HCT116 (cell line): ENCODE data around the gene LRRFIP2. TPM values are rescaled to one million over a fixed set of nuclear protein-coding genes. Genes with fewer than 3 reads are reported as not detected.

Experiments
- ATAC-seq: fragments of 200-7000 bp; cut with Tn5 transposase; 2 replicates; pipeline ENCODE4 v1.9.1; 2020; ENCODE audit warnings: mild to moderate bottlenecking, moderate library complexity
- BruUV-seq: library from RNA; stranded (reverse); fragments of 400-500 nt; replicated peaks from 2 replicates; lab custom pipeline; 2021; lab: Mats Ljungman, UMichigan
- CTCF ChIA-PET: fragments of 300-600 bp; sonication (Branson Sonifier 250); formaldehyde crosslinking; loops from one replicate; lab custom pipeline; 2021; ENCODE audit warnings: antibody characterized with exemption; lab: Charles Lee
- POLR2A ChIA-PET: fragments of 300-600, 350-600 bp; sonication (Branson Sonifier 250); formaldehyde crosslinking; loops from one replicate; lab custom pipeline; 2021; ENCODE audit warnings: antibody characterized with exemption; lab: Charles Lee
- RAD21 ChIA-PET, 2 experiments: fragments of 300-600 bp; sonication (Branson Sonifier 250); formaldehyde crosslinking; loops; one replicate each; lab custom pipeline; 2023; ENCODE audit warnings: low total read pairs in 2 of 2; ENCODE audit not compliant: uncharacterized antibody in 2 of 2, unreplicated experiment in 2 of 2, low non-redundant PET in 1 of 2; lab: Charles Lee
- DNase-seq: peaks from one replicate; pipeline ENCODE4 v3.0.0-alpha.2; 2010; ENCODE audit warnings: low read depth, low spot score
- H2AFZ ChIP-seq: fragments of 200-600 bp; shearing (Covaris generic), sonication (generic); 2 replicates; pipeline ENCODE4 v1.6.1; 2017; ENCODE audit warnings: low read depth, mixed run types, mixed read lengths, antibody characterized with exemption, low read length; ENCODE audit not compliant: poor library complexity, severe bottlenecking
- H3K27ac ChIP-seq: 2 replicates; pipeline ENCODE4 v1.5.1; 2012; ENCODE audit warnings: low read depth, low read length
- H3K27me3 ChIP-seq: fragments of 200-600 bp; sonication (generic); 2 replicates; pipeline ENCODE4 v1.6.1; 2016; ENCODE audit warnings: mixed run types, low read length, mixed read lengths; ENCODE audit not compliant: insufficient read depth
- H3K36me3 ChIP-seq, 2 experiments: fragments of 200-500 bp in 1 of 2; fragments of 200-600 bp in 1 of 2; sonication (Bioruptor generic) in 1 of 2; sonication (generic) in 1 of 2; 2 replicates each; pipeline versions ENCODE4 v1.5.1 to v1.6.1; 2014 to 2016; ENCODE audit warnings: low read length in 2 of 2, inconsistent platforms in 1 of 2, mixed read lengths in 1 of 2, mixed run types in 1 of 2; ENCODE audit not compliant: insufficient read depth in 2 of 2, control insufficient read depth in 1 of 2
- H3K4me1 ChIP-seq, 2 experiments: fragments of 200-600 bp in 1 of 2; sonication (generic) in 1 of 2; 2 replicates each; pipeline versions ENCODE4 v1.5.1 to v1.6.1; 2012 to 2017; ENCODE audit warnings: low read length in 2 of 2, inconsistent platforms in 1 of 2, mild to moderate bottlenecking in 1 of 2, mixed read lengths in 1 of 2, mixed run types in 1 of 2, moderate library complexity in 1 of 2; ENCODE audit not compliant: insufficient read depth in 2 of 2, control insufficient read depth in 1 of 2
- H3K4me2 ChIP-seq: fragments of 200-600 bp; sonication (generic); 2 replicates; pipeline ENCODE4 v1.6.1; 2017; ENCODE audit warnings: mixed run types, low read length, mixed read lengths
- H3K4me3 ChIP-seq, 2 experiments: fragments of 200-600 bp in 1 of 2; sonication (generic) in 1 of 2; replicated peaks in 1 of 2; 2 replicates each; pipeline ENCODE4 v1.5.1; 2011 to 2016; ENCODE audit warnings: low read length in 2 of 2, control low read depth in 1 of 2, low read depth in 1 of 2, mild to moderate bottlenecking in 1 of 2, mixed read lengths in 1 of 2, mixed run types in 1 of 2
- H3K79me2 ChIP-seq: fragments of 200-600 bp; sonication (generic); 2 replicates; pipeline ENCODE4 v1.6.1; 2017; ENCODE audit warnings: mild to moderate bottlenecking, mixed run types, low read length, moderate library complexity, mixed read lengths; ENCODE audit not compliant: insufficient read depth
- H3K9ac ChIP-seq: fragments of 200-600 bp; sonication (generic); 2 replicates; pipeline ENCODE4 v1.6.1; 2016; ENCODE audit warnings: low read length, mixed read lengths
- H3K9me2 ChIP-seq: fragments of 200-600 bp; sonication (generic), shearing (Covaris generic); 2 replicates; pipeline ENCODE4 v1.6.1; 2017; ENCODE audit warnings: mixed run types, mild to moderate bottlenecking, moderate library complexity; ENCODE audit not compliant: insufficient read depth
- H3K9me3 ChIP-seq, 2 experiments: fragments of 200-500 bp in 1 of 2; fragments of 200-600 bp in 1 of 2; sonication (Bioruptor generic) in 1 of 2; sonication (generic) in 1 of 2; 2 replicates each; pipeline ENCODE4 v1.6.1; 2014 to 2017; ENCODE audit warnings: low read length in 2 of 2, mixed read lengths in 2 of 2, inconsistent platforms in 1 of 2, low read depth in 1 of 2, mild to moderate bottlenecking in 1 of 2, mixed run types in 1 of 2, moderate library complexity in 1 of 2; ENCODE audit not compliant: control insufficient read depth in 1 of 2, insufficient read depth in 1 of 2
- H4K20me1 ChIP-seq: fragments of 200-600 bp; sonication (generic), shearing (Covaris generic); 2 replicates; pipeline ENCODE4 v1.6.1; 2017; ENCODE audit warnings: mixed run types, mild to moderate bottlenecking, moderate library complexity; ENCODE audit not compliant: insufficient read depth
- CBX3 ChIP-seq: IDR thresholded peaks from 2 replicates; pipeline ENCODE4 v1.6.1; 2012; ENCODE audit warnings: low read depth
- CEBPB ChIP-seq: IDR thresholded peaks from 2 replicates; pipeline ENCODE4 v1.6.1; 2012; ENCODE audit warnings: low read depth
- EZH2 ChIP-seq: fragments of 200-600 bp; sonication (generic); IDR thresholded peaks from 2 replicates; pipeline ENCODE4 v1.6.1; 2017; ENCODE audit warnings: antibody characterized with exemption, mixed run types
- FOSL1 ChIP-seq: IDR thresholded peaks from 2 replicates; pipeline ENCODE4 v1.6.1; 2012; ENCODE audit warnings: low read depth
- JUND ChIP-seq: IDR thresholded peaks from 2 replicates; pipeline ENCODE4 v1.6.1; 2012
- POLR2A ChIP-seq: IDR thresholded peaks from 2 replicates; pipeline ENCODE4 v1.7.0; 2011; ENCODE audit warnings: borderline replicate concordance; ENCODE audit not compliant: insufficient read depth, insufficient read length; ENCODE audit errors: extremely low read depth
- RAD21 ChIP-seq: IDR thresholded peaks from 2 replicates; pipeline ENCODE4 v1.6.1; 2012; ENCODE audit warnings: low read depth, mild to moderate bottlenecking
- SIN3A ChIP-seq: IDR thresholded peaks from 2 replicates; pipeline ENCODE4 v1.6.1; 2012; ENCODE audit warnings: low read depth
- SRF ChIP-seq: IDR thresholded peaks from 2 replicates; pipeline ENCODE4 v1.6.1; 2012; ENCODE audit warnings: low read depth
- TCF7L2 ChIP-seq: IDR thresholded peaks from 2 replicates; pipeline ENCODE4 v1.7.0; 2011; ENCODE audit warnings: borderline replicate concordance, inconsistent platforms; ENCODE audit not compliant: insufficient read depth, insufficient read length; ENCODE audit errors: extremely low read depth
- YY1 ChIP-seq: IDR thresholded peaks from 2 replicates; pipeline ENCODE4 v1.6.1; 2011; ENCODE audit warnings: low read length, low read depth, moderate library complexity, mild to moderate bottlenecking; ENCODE audit not compliant: insufficient replicate concordance; ENCODE audit errors: extremely low read depth
- ZFX ChIP-seq: fragments of 450-650 bp; IDR thresholded peaks from 2 replicates; pipeline ENCODE4 v1.6.1; 2017
- intact Hi-C: fragments of 100-400 bp; cut with micrococcal nuclease; formaldehyde crosslinking; loops from 2 replicates; pipeline ENCODE4 v1.10.0; 2022
- total RNA-seq: library from RNA; stranded (reverse); gene quantifications from one replicate; pipeline ENCODE4 v1.2.1, GENCODE V29; 2021; ENCODE audit not compliant: unreplicated experiment
- TF ChIP-seq, protein P1 (sequence below): IDR thresholded peaks from 2 replicates; pipeline ENCODE4 v1.6.1; 2012; ENCODE audit warnings: low read depth
- TF ChIP-seq, protein P2 (sequence below), 3 experiments: fragments of 200-600 bp in 1 of 3; sonication (generic) in 1 of 3; IDR thresholded peaks in 2 of 3; conservative IDR thresholded peaks in 1 of 3; 2 replicates each; pipeline ENCODE4 v1.5.1; 2012 to 2017; ENCODE audit warnings: low read depth in 2 of 3, low read length in 2 of 3, antibody characterized with exemption in 1 of 3, borderline replicate concordance in 1 of 3, control low read depth in 1 of 3, mild to moderate bottlenecking in 1 of 3, mixed read lengths in 1 of 3, mixed run types in 1 of 3, moderate library complexity in 1 of 3; ENCODE audit not compliant: insufficient read depth in 1 of 3
- TF ChIP-seq, protein P3 (sequence below): IDR thresholded peaks from 2 replicates; pipeline ENCODE4 v1.6.1; 2011; ENCODE audit warnings: mild to moderate bottlenecking, low read length, moderate library complexity; ENCODE audit not compliant: insufficient replicate concordance; ENCODE audit errors: extremely low read depth

The LRRFIP2 gene
- total RNA-seq, 1 experiment from 2014 or later = 27.0 TPM

DNA sequence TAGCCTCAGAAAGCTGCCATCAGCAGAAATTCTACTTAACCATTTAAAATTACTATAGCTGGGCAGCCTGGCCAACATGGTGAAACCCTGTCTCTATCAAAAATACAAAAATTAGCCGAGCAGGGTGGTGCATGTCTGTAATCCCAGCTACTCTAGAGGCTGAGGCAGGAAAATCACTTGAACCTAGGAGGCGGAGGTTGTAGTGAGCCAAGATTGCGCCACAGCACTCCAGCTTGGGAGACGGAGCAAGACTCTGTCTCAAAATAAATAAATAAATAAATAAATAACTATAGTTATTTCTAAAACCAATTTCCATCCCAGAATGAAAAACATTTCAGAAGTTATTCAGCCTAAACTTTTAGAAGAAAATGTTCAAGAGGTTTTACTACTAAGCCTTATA is 25.1 kb downstream of the LRRFIP2 start:
- TF ChIP-seq JUND (no peak), CEBPB (no peak), SRF (no peak), TCF7L2 (no peak), YY1 (no peak), SIN3A (no peak), POLR2A (no peak), EZH2 (no peak), RAD21 (no peak), ZFX (no peak), CBX3 (no peak), FOSL1 (no peak)
- TF ChIP-seq, protein P1, sequence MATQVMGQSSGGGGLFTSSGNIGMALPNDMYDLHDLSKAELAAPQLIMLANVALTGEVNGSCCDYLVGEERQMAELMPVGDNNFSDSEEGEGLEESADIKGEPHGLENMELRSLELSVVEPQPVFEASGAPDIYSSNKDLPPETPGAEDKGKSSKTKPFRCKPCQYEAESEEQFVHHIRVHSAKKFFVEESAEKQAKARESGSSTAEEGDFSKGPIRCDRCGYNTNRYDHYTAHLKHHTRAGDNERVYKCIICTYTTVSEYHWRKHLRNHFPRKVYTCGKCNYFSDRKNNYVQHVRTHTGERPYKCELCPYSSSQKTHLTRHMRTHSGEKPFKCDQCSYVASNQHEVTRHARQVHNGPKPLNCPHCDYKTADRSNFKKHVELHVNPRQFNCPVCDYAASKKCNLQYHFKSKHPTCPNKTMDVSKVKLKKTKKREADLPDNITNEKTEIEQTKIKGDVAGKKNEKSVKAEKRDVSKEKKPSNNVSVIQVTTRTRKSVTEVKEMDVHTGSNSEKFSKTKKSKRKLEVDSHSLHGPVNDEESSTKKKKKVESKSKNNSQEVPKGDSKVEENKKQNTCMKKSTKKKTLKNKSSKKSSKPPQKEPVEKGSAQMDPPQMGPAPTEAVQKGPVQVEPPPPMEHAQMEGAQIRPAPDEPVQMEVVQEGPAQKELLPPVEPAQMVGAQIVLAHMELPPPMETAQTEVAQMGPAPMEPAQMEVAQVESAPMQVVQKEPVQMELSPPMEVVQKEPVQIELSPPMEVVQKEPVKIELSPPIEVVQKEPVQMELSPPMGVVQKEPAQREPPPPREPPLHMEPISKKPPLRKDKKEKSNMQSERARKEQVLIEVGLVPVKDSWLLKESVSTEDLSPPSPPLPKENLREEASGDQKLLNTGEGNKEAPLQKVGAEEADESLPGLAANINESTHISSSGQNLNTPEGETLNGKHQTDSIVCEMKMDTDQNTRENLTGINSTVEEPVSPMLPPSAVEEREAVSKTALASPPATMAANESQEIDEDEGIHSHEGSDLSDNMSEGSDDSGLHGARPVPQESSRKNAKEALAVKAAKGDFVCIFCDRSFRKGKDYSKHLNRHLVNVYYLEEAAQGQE = no peak
- TF ChIP-seq, protein P2, sequence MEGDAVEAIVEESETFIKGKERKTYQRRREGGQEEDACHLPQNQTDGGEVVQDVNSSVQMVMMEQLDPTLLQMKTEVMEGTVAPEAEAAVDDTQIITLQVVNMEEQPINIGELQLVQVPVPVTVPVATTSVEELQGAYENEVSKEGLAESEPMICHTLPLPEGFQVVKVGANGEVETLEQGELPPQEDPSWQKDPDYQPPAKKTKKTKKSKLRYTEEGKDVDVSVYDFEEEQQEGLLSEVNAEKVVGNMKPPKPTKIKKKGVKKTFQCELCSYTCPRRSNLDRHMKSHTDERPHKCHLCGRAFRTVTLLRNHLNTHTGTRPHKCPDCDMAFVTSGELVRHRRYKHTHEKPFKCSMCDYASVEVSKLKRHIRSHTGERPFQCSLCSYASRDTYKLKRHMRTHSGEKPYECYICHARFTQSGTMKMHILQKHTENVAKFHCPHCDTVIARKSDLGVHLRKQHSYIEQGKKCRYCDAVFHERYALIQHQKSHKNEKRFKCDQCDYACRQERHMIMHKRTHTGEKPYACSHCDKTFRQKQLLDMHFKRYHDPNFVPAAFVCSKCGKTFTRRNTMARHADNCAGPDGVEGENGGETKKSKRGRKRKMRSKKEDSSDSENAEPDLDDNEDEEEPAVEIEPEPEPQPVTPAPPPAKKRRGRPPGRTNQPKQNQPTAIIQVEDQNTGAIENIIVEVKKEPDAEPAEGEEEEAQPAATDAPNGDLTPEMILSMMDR (IDR thresholded peaks at IDR 0.05 in 2 of 3, conservative IDR thresholded peaks at IDR 0.05 in 1 of 3; ENCODE audit: borderline replicate concordance in 1 of 3, insufficient read depth in 1 of 3, low read depth in 2 of 3, low read length in 2 of 3) = no peak
- TF ChIP-seq, protein P3, sequence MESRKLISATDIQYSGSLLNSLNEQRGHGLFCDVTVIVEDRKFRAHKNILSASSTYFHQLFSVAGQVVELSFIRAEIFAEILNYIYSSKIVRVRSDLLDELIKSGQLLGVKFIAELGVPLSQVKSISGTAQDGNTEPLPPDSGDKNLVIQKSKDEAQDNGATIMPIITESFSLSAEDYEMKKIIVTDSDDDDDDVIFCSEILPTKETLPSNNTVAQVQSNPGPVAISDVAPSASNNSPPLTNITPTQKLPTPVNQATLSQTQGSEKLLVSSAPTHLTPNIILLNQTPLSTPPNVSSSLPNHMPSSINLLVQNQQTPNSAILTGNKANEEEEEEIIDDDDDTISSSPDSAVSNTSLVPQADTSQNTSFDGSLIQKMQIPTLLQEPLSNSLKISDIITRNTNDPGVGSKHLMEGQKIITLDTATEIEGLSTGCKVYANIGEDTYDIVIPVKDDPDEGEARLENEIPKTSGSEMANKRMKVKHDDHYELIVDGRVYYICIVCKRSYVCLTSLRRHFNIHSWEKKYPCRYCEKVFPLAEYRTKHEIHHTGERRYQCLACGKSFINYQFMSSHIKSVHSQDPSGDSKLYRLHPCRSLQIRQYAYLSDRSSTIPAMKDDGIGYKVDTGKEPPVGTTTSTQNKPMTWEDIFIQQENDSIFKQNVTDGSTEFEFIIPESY = no peak
- DNase-seq = no peak
- Histone ChIP-seq H3K79me2 (peaks cover 7% of the 10 kb centered on the region; the same call in 1 of the 2 replicates), H3K36me3 (peaks cover 3 to 5% of the 10 kb centered on the region in 2 experiments; a peak in 1 of 4 replicates), H3K9me3 (no peaks in the 10 kb centered on the region), H3K27ac (no peak overlapping the region), H3K9me2 (no peaks in the 10 kb centered on the region), H3K9ac (no peak overlapping the region), H4K20me1 (peaks cover 5% of the 10 kb centered on the region; the same call in 1 of the 2 replicates), H3K4me1 (no peaks in the 10 kb centered on the region), H3K4me3 (no peak overlapping the region), H3K27me3 (no peaks in the 10 kb centered on the region), H2AFZ (no peak overlapping the region), H3K4me2 (no peak overlapping the region)
- ATAC-seq = no peak
- ChIA-PET CTCF (no interaction called here), RAD21 (no interaction called here), POLR2A (interaction anchor here (1.4 kb wide), 1 partner anchor 156 kb away, joined by 3 read pairs; the partner anchor contains the start of genes EPM2AIP1 and MLH1)
- BruUV-seq = no TSS peak
- intact Hi-C loops = no loop called here
